Right lobe of liver (tissue), 6 donors: ENCODE measurements around the gene OSM. TPM values are rescaled to one million over a fixed set of nuclear protein-coding genes. Genes with fewer than 3 reads are reported as not detected.

ENCODE experiments used
- ATAC-seq, 4 donors: fragments of 200-7000 bp; cut with Tn5 transposase; one replicate each; pipeline ENCODE4 v1.9.1; 2020; ENCODE audit warnings: mild to moderate bottlenecking in 4 of 4, moderate library complexity in 4 of 4
- DNase-seq, 3 donors: peaks; one replicate each; pipeline ENCODE4 v3.0.0-alpha.2; 2020
- H3K27ac ChIP-seq, 3 donors: fragments of 200-600 bp; one replicate each; pipeline ENCODE4 v1.8.0; 2022
- H3K27me3 ChIP-seq, 2 donors: fragments of 200-600 bp; one replicate each; pipeline ENCODE4 v1.8.0; 2022
- H3K36me3 ChIP-seq, 4 donors: fragments of 200-600 bp; sonication (generic) in 1 of 4; one replicate each; pipeline versions ENCODE4 v1.5.1 to v1.8.0; 2017 to 2022; ENCODE audit warnings: control low read depth in 1 of 4
- H3K4me1 ChIP-seq, 4 donors: fragments of 200-600 bp; sonication (generic) in 1 of 4; one replicate each; pipeline versions ENCODE4 v1.5.1 to v1.8.0; 2017 to 2022; ENCODE audit warnings: control low read depth in 1 of 4
- H3K4me3 ChIP-seq, 3 donors: fragments of 200-600 bp; one replicate each; pipeline ENCODE4 v1.8.0; 2022
- H3K9me3 ChIP-seq, 4 donors: fragments of 200-600 bp; sonication (generic) in 1 of 4; one replicate each; pipeline versions ENCODE4 v1.5.1 to v1.8.0; 2017 to 2022; ENCODE audit warnings: control low read depth in 1 of 4
- POLR2A ChIP-seq: fragments of 450-650 bp; IDR thresholded peaks from one replicate; pipeline ENCODE4 v1.6.1; 2017; ENCODE audit warnings: antibody characterized with exemption, mild to moderate bottlenecking
- WGBS: methylation state at CpG from one replicate; pipeline ENCODE4 v1.1.6; 2018; ENCODE audit warnings: low coverage, low lambda C conversion rate; ENCODE audit not compliant: insufficient coverage; ENCODE audit errors: missing lambda C conversion rate; 5-methylcytosine and 5-hydroxymethylcytosine counted together
- intact Hi-C, 2 donors: fragments of 100-400 bp; cut with DNase I; formaldehyde crosslinking; loops; one replicate each; pipeline versions ENCODE4 v1.11.2 to v1.14.1; 2022
- total RNA-seq, 6 experiments: library from RNA; depleted of rRNA in 2 of 6; stranded (reverse); fragments of >200 nt in 2 of 6; fragmentation: NEBNext Ultra II Directional in 3 of 6; extraction: Animal tissue kit (Norgen Biotek cat#: 25700) in 3 of 6; gene quantifications; one replicate each; pipeline versions ENCODE4 v1.1.0 to v1.2.4, GENCODE V29; 2016 to 2023
- TF ChIP-seq, protein P1 (sequence below), 4 donors: fragments of 200-600 bp in 3 of 4; fragments of 450-650 bp in 1 of 4; IDR thresholded peaks; one replicate each; pipeline versions ENCODE4 v1.5.1 to v1.8.0; 2016 to 2022; ENCODE audit warnings: antibody characterized with exemption in 4 of 4, mild to moderate bottlenecking in 2 of 4
- donor health status: DM: no; HTN: yes; CAD: no.
- donor health status: DM: no; HTN: no; CAD: no.
- donor health status: DM: no; HTN: no; CAD: no.
- donor health status: DM: no; HTN: yes; CAD: no.
- donor health status: DM: no; HTN: yes; CAD: no.

The OSM gene
- total RNA-seq, 6 experiments from 2014 or later, result 0.10 to 0.75 (median 0.19) TPM; not detected in 2

- no peaks in the 10 kb centered on the region for H3K36me3 ChIP-seq
- intact Hi-C loops, result no loop called here
- ATAC-seq, result no peak
- H3K4me3 ChIP-seq, result no peak overlapping the region
- H3K27ac ChIP-seq, result no peak overlapping the region
- TF ChIP-seq, protein P1, sequence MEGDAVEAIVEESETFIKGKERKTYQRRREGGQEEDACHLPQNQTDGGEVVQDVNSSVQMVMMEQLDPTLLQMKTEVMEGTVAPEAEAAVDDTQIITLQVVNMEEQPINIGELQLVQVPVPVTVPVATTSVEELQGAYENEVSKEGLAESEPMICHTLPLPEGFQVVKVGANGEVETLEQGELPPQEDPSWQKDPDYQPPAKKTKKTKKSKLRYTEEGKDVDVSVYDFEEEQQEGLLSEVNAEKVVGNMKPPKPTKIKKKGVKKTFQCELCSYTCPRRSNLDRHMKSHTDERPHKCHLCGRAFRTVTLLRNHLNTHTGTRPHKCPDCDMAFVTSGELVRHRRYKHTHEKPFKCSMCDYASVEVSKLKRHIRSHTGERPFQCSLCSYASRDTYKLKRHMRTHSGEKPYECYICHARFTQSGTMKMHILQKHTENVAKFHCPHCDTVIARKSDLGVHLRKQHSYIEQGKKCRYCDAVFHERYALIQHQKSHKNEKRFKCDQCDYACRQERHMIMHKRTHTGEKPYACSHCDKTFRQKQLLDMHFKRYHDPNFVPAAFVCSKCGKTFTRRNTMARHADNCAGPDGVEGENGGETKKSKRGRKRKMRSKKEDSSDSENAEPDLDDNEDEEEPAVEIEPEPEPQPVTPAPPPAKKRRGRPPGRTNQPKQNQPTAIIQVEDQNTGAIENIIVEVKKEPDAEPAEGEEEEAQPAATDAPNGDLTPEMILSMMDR (IDR thresholded peaks at IDR 0.05), result no peak
- no peak for TF ChIP-seq POLR2A
- no peak for DNase-seq
- WGBS, result 41% methylated on average over 5 of the region's 8 CpGs
- H3K9me3 ChIP-seq, result no peaks in the 10 kb centered on the region
- H3K27me3 ChIP-seq, result no peaks in the 10 kb centered on the region
- no peaks in the 10 kb centered on the region for H3K4me1 ChIP-seq
Measured at GRCh38 chr22:30275625-30276024, 9.0 kb upstream of the OSM start.

- no peak overlapping the region for H3K4me3 ChIP-seq
- ATAC-seq (no peak), DNase-seq (no peak)
- TF ChIP-seq, protein P1 (IDR thresholded peaks at IDR 0.05), result no peak
- no peak for TF ChIP-seq POLR2A
- H3K27me3 ChIP-seq, result no peaks in the 10 kb centered on the region
- 92% methylated on average over 5 of the region's 9 CpGs for WGBS
- intact Hi-C loops, result no loop called here
- no peaks in the 10 kb centered on the region for H3K36me3 ChIP-seq
- H3K9me3 ChIP-seq, result no peaks in the 10 kb centered on the region
- H3K27ac ChIP-seq, result no peak overlapping the region
- H3K4me1 ChIP-seq, result no peaks in the 10 kb centered on the region
Measured at GRCh38 chr22:30274437-30274812, 7.8 kb upstream of the OSM start.

DNA sequence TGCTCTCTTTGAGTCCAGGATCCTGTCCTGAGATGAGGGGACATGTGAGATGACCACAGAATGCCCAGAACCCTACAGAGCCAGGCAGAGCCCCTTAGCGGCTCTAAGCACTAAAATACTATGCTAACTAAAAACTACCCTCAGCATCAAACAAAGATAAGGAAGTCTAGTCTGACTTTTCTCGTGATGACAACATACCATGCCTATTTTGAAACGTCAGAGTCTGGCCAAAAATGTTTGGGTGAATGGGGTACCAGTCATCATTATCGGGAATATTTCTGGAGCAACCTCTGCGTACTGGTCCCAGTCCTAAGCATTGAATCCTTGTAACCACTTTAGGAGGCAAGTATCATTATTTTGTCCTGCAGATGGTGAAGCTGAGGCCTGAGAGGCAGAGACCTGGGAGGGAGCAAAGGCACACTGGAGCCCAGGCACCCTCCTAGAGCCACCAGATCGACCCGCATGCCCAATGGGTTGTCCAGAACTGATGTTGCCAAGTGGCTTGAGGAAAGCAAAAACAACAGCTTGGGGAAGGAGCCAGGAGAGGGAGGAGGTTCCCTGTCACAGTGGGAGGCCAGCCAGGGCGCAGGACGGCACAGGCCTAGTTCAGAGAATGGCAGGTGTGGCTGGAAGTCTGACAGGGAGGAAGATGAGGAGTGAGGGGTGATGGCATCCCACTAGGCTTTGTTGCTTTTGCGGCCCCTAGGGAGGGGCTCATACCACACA, 7.2 kb upstream of the OSM start:
- Histone ChIP-seq H3K4me3 (no peak overlapping the region), H3K27me3 (no peaks in the 10 kb centered on the region), H3K4me1 (no peaks in the 10 kb centered on the region), H3K27ac (no peak overlapping the region), H3K36me3 (no peaks in the 10 kb centered on the region), H3K9me3 (no peaks in the 10 kb centered on the region)
- TF ChIP-seq POLR2A, result no peak
- TF ChIP-seq, protein P1 (IDR thresholded peaks at IDR 0.05), result no peak
- intact Hi-C loops, result no loop called here
- ATAC-seq (no peak), DNase-seq (no peak)
- WGBS, result 53% methylated on average over 7 of the region's 10 CpGs

- 60% methylated on average over 9 of the region's 16 CpGs for WGBS
- Histone ChIP-seq H3K27me3 (no peaks in the 10 kb centered on the region), H3K36me3 (no peaks in the 10 kb centered on the region), H3K4me3 (no peak overlapping the region), H3K27ac (no peak overlapping the region), H3K9me3 (no peaks in the 10 kb centered on the region), H3K4me1 (no peaks in the 10 kb centered on the region)
- intact Hi-C loops, result no loop called here
- ATAC-seq (no peak), DNase-seq (no peak)
- TF ChIP-seq, protein P1 (IDR thresholded peaks at IDR 0.05), result no peak
- TF ChIP-seq POLR2A, result no peak
Measured at GRCh38 chr22:30272781-30273601, 6.3 kb upstream of the OSM start.
